Endothelial cell of umbilical vein (primary cell): ENCODE measurements around the gene ALAS2.

Experiments
- EZH2 ChIP-seq: IDR thresholded peaks from 2 replicates; pipeline ENCODE4 v1.6.1; 2012; ENCODE audit warnings: borderline replicate concordance, low read depth, mild to moderate bottlenecking, moderate library complexity, low read length, inconsistent platforms; ENCODE audit not compliant: severe bottlenecking
- GATA2 ChIP-seq: IDR thresholded peaks from 2 replicates; pipeline ENCODE4 v1.7.0; 2011; ENCODE audit warnings: low read depth, mild to moderate bottlenecking, moderate library complexity, mixed read lengths, low read length; ENCODE audit not compliant: insufficient read length, insufficient read depth
- JUN ChIP-seq: IDR thresholded peaks from 2 replicates; pipeline ENCODE4 v1.6.1; 2011; ENCODE audit warnings: borderline replicate concordance, low read depth; ENCODE audit not compliant: insufficient read length, insufficient read depth
- POLR2A ChIP-seq: IDR thresholded peaks from 2 replicates; pipeline ENCODE4 v1.6.1; 2012; ENCODE audit warnings: low read depth, mild to moderate bottlenecking, control low read depth, low read length
- POLR2AphosphoS5 ChIP-seq: IDR thresholded peaks from 2 replicates; pipeline ENCODE4 v1.6.1; 2012; ENCODE audit warnings: low read depth, mild to moderate bottlenecking, control low read depth, low read length, moderate library complexity; ENCODE audit not compliant: insufficient read depth
- TF ChIP-seq, protein P1 (sequence below), 2 donors: IDR thresholded peaks; 1 replicate in 1 of 2; 2 replicates in 1 of 2; pipeline ENCODE4 v1.5.1; 2011; ENCODE audit warnings: low read length in 2 of 2, mild to moderate bottlenecking in 2 of 2, moderate library complexity in 2 of 2, control low read depth in 1 of 2, inconsistent platforms in 1 of 2, low read depth in 1 of 2; ENCODE audit not compliant: insufficient read depth in 1 of 2; ENCODE audit errors: extremely low read depth in 1 of 2
- TF ChIP-seq, protein P2 (sequence below): IDR thresholded peaks from 2 replicates; pipeline ENCODE4 v1.6.1; 2011; ENCODE audit not compliant: insufficient read depth, insufficient read length

DNA sequence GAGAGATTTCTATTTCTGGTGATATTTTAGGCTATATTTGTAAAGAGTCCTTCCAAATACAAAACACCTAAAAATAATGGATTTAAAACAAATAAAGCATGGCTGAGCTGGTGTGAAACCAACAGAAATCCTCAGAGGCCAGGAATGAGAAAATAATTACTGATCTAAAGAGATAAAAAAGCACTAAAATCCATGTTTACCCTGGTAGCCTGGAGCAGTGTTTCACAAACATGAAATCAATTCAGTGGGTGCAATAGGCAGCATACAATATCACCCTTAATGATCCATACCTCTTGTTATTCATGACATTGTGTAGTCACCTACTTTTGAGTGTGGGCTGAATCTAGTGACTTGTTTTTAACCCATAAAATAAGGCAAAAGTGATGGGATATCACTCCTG lies 51.3 kb downstream of the ALAS2 start:
- TF ChIP-seq POLR2A = no peak
- TF ChIP-seq EZH2 = no peak
- TF ChIP-seq POLR2AphosphoS5 = no peak
- TF ChIP-seq, protein P1, sequence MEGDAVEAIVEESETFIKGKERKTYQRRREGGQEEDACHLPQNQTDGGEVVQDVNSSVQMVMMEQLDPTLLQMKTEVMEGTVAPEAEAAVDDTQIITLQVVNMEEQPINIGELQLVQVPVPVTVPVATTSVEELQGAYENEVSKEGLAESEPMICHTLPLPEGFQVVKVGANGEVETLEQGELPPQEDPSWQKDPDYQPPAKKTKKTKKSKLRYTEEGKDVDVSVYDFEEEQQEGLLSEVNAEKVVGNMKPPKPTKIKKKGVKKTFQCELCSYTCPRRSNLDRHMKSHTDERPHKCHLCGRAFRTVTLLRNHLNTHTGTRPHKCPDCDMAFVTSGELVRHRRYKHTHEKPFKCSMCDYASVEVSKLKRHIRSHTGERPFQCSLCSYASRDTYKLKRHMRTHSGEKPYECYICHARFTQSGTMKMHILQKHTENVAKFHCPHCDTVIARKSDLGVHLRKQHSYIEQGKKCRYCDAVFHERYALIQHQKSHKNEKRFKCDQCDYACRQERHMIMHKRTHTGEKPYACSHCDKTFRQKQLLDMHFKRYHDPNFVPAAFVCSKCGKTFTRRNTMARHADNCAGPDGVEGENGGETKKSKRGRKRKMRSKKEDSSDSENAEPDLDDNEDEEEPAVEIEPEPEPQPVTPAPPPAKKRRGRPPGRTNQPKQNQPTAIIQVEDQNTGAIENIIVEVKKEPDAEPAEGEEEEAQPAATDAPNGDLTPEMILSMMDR (IDR thresholded peaks at IDR 0.05; ENCODE audit: extremely low read depth in 1 of 2, insufficient read depth in 1 of 2, low read depth in 1 of 2, low read length in 2 of 2) = no peak
- TF ChIP-seq, protein P2, sequence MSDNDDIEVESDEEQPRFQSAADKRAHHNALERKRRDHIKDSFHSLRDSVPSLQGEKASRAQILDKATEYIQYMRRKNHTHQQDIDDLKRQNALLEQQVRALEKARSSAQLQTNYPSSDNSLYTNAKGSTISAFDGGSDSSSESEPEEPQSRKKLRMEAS = no peak
- no peak for TF ChIP-seq GATA2
- TF ChIP-seq JUN = no peak
